ENCODE data around the gene MACF1.

MACF1 gene

DNA sequence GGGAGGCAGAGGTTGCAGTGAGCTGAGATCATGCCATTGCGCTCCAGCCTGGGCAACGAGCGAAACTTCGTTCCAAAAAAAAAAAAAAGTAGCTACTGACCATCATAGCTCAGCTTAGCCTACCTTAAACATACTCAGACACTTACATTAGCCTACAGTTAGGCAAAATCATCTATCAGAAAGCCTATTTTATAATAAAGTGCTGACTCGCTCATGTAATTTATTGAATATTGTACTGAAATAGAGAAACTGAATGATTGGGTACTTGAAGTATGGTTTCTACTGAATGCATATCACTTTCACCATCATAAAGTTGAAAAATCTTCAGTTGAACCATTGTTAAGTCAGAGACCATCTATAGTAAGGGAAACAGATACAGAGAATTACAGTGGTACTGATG lies 193.0 kb downstream of the MACF1 start:
- DNase-seq = no peak

- DNase-seq = peak; percentile 15 to 28
Observed at GRCh38 chr1:39398278-39399021, 194.0 kb downstream of the MACF1 start.

DNA sequence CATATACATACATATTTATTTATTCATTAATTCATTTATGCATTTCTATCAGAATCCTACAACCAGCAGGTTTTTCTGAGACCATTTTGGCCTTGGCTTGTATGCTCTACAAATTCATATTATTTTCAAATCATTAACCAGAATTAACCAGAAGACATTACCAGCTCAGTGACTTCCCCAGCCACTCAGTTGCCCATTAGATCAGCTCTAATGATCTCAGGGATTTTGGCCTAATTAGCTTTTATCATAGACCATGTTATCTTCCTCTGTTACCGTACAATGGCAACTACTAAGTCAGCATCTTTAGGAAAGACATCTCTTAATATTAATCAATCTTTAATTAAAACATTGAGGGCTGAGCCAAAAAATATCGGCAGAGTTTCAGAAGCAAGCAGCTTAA lies 196.6 kb downstream of the MACF1 start:
- DNase-seq = no peak

DNA sequence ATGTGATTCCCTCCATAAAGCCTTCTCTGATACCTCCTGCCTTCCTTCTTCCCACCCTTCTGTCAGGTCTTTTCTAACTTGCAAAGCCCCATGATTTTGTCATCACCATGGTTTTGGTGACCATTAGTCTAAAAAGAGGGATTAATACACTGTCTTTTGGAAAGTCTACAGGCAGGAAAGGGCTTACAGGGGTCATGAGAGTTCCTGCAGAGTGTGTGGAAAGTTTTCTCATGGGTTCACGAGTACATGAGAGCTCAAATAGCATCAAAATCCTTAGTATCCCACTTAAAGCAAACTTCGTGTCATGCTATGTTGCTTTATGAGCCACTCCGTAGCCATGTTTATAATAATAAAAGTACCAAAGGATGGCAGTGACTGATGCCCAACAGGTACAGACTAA lies 200.4 kb downstream of the MACF1 start:
- no peak for DNase-seq

DNA sequence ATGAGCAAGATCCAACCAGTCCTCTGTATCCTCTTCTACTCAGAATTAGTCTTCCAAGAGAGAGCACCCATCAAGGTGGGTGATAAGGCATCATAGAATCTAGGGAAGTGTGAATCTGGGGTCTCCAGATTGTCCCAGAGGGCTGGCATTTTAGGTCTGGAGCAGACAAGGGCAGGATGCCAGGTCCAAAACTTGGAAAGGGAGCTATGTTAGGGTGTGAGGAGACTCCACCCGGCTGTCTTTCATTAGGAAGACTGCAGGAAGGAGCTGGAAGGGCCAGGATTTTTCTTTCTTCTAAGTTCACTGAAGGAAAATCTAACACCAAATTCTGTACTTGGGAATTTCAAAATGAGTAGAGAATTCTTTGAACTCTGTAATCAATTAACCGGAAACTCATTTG lies 200.9 kb downstream of the MACF1 start:
- DNase-seq = no peak

DNA sequence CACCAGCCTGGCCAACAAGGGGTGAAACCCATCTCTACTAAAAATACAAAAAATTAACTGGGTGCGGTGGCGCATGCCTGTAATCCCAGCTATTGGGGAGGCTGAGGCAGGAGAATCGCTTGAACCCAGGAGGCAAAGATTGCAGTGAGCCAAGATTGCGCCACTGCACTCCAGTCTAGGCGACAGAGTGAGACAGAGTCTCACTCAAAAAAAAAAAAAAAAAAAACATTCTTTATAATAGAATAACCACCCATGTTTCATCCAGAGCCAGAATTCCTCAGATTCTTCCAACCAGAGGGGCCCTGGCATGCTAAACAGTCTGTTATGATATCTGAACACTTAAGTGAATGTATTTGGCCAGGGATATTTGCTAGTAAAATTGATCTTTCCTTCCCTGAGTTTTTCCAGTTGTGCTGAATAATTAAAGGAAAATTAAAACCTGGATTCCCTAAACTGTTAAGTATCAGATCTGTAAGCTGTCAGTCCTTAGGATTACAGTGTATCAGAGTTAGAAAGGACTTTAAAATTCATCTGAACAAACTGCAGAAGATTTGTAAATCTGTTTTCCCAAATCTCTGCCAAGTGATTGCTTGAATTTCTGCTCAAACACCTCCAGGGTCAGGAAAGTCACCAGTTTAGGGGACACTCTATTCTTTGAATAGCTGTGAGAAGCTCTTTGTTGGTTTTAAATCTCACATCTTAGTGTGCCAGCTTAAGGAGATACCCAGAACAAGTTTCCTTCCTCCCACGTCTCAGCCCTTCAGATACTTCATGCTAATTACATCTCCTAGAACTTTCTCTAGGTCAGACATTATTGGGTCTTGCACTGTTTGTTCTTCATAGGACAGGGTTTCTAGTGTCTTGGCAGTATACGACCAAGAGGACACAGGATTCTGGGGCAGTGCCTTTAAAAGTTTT lies 202.3 kb downstream of the MACF1 start:
- DNase-seq = no peak

DNA sequence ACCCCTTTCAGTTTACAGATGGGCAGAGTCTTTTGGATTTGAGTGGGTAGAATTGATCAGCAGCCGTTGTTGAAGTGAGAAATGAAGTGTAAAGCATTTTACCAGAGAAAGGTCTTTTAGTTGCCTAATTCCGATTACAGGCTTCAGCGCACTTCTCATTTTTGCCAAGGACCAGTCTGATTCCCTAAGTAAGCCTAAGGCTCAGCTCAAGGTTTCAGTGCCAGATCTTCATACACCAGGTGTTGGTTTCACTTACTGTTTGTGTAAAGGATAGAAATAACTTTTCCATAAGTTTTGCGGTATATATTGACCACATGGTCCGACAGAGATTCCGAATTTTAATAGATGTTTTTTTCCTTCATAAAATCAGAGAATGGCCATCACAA lies 203.0 kb downstream of the MACF1 start:
- DNase-seq = no peak

DNA sequence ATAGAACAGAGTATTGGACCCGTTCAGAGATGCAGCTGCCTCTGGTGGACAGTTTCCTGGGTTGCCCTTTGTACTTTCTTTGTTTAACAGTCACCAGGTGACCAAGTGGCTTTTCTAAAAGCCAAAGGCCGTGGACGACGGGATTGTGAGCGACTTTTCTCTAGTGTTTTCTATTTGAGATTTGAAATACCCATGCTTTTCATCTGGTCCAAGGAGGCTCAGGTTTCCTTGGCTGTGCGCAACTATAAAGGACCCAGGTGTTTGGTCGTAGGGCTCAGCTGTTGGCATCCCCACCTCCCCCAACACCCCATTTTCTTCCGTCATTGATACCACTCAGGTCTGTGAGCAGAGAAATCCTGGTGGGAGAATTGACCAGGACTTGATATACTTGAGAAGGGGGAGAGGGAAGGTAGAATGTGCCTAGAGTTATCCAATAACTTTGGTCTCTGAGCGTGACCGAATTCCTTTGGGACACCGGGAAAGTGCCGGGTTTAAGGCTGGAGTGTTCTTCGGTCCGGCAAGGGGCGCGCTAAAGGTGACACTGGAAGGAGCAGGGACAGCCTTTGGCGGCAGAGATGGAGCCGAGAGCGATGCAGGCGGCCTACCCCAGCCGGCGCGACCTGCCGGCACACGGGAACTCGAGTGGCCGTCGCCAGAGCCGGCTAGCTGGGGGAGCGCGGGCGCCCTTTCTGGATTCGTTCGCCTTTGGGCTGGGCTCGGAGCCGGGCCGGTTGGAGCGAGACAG lies 203.6 kb downstream of the MACF1 start:
- DNase-seq = no peak

- DNase-seq = peak; percentile 87
Observed at GRCh38 chr1:39408641-39409054, 204.2 kb downstream of the MACF1 start.

DNA sequence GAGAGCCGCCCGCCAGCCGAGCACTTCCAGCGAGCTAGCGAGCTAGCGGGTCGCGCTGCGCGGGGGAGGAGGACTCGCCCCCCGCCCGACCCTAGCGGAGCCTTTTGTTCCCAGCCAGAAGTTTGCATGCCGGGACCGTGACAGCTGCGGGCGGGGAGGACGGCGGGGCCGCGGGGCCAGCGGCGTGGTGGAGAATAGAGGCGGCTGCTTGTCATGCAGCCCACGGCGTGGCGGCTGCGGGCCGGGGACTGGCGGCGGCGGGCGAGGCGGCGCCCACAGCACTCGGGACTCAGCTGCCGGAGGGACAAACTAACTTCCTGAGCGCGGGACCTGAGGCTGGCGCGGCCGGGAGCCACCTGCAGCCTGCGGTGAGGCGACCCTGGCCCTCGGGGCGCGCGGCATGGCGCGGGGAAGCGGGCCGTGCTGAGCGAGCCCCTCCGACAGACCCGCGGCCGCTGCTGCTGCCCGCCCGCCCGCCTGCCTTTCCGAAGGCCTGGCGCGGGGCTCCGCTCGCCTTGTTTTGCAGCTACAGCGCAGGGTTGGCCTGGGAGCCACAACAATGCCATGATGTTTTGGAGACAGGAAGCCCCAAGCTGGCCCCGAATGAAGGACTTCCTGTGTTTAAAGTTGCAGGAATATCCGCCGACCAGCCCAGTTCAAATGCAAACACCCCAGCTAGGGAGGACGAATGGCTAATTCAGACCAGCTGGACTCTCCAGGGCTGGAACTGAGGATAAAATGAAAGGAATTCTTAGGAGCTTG lies 204.7 kb downstream of the MACF1 start:
- DNase-seq = no peak

- DNase-seq = peak; percentile 50 to 64
Observed at GRCh38 chr1:39410915-39411436, 206.5 kb downstream of the MACF1 start.

- DNase-seq = no peak
Observed at GRCh38 chr1:39411526-39412478, 207.3 kb downstream of the MACF1 start.

DNA sequence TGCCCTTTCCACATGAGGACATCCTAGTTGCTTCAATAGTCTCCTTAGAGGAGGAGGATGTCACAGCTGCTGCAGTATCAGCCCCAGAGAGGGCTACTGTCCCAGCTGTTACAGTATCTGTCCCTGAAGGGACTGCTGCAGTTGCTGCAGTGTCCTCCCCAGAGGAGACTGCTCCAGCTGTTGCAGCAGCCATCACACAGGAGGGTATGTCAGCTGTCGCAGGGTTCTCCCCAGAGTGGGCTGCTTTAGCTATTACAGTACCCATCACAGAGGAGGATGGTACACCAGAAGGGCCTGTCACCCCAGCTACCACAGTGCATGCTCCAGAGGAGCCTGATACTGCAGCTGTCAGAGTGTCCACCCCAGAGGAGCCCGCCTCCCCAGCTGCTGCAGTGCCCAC lies 208.4 kb downstream of the MACF1 start:
- no peak for DNase-seq

DNA sequence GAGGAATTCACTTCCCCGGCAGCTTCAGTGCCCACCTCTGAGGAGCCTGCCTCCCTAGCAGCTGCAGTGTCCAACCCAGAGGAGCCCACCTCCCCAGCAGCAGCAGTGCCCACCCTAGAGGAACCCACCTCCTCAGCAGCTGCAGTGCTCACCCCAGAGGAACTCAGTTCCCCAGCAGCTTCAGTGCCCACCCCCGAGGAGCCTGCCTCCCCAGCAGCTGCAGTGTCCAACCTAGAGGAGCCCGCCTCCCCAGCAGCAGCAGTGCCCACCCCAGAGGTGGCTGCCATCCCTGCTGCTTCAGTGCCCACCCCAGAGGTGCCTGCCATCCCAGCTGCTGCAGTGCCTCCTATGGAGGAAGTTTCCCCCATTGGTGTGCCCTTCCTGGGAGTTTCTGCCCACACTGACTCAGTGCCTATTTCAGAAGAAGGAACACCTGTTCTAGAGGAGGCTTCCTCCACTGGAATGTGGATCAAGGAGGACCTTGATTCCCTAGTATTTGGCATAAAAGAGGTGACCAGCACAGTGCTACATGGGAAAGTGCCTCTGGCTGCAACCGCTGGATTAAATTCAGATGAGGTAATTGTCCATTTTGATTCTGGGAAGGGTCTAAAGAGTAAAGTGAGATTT lies 209.5 kb downstream of the MACF1 start:
- DNase-seq = no peak

DNA sequence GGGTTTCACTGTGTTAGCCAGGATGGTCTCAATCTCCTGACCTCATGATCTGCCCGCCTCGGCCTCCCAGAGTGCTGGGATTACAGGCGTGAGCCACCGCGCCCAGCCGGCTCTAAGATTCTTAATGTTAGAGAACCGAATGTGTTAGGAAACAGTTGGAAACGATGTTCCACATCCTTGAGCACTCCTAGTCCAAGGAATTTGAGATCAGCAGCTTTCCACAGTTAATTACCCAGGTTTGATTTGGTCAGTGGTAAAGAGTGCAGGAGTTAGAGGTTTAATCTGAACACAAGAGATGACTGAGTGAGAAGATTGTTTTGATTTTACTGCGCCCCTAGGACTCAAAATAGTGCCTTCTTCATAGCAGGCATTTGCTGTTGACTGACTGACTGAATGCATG lies 211.1 kb downstream of the MACF1 start:
- DNase-seq = no peak

GRCh38 chr1:39416609-39417008 lies 212.1 kb downstream of the MACF1 start:
- no peak for DNase-seq

DNA sequence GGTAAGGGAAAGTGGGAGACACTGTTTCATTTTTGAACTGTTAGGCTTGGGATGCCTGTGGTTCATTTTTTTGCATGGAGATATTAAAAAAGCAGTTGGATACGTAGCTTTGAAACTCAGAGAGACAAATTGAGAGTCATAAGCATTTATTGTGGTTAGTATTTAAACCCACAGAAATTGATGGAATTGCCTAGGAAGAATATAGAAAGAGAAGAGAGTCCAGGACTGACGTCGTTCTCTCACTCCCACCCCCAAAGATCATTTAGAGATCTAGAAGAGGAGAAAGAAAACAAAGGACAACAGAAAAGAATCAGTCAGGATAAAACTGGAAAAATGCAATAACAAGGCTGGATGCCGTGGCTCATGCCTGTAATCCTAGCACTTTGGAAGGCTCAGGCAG lies 213.7 kb downstream of the MACF1 start:
- no peak for DNase-seq

DNA sequence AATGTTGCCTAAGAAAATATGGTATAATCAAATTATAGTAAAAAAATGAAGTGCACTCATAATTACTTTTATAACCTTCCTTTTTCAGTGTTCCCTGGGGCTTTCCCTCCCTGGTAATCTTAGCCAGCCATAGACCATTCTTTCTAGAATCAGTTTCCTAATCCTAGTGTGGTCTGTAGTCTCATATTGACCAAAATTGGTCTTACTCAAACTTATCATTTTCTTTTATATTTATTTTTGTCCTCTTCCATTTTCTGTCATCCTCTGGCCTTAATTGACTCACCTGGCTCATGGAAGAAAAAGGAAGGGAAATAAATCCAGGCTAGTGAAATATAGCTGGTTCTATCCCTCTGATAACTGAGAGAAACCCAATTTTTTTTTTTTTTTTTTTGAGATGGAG lies 216.0 kb downstream of the MACF1 start:
- no peak for DNase-seq

GRCh38 chr1:39422614-39423013 lies 218.1 kb downstream of the MACF1 start:
- DNase-seq = no peak

GRCh38 chr1:39425151-39425550 lies 220.7 kb downstream of the MACF1 start:
- no peak for DNase-seq

DNA sequence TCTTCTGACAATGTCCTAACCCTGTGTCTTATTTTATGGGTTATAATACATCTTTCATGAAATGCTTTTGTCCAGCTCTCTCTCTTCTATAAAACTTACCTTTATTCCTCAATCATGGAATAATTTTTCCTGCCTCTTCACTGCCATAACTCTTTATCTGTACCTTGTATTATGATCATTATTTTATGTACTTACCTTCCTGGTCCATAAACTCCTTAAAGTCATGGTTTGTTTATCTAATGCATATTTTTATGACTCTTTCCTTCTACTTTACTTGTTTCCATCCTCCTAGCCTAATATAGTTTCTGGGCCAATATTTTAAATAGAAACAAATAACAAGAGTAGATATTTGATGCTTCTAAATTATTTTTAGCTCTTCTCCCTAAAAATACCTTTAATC lies 221.1 kb downstream of the MACF1 start:
- DNase-seq = no peak
